Stimulated activated CD8-positive, alpha-beta memory T cell treated with anti-CD3 and anti-CD28 coated beads, Interleukin-12 subunit alpha, Interleukin-12 subunit beta, amount 100 ng/mL, for 24 hours (primary cell): Measurements from ENCODE around the gene SFXN2.

Experiments
- DNase-seq: peaks from one replicate; pipeline ENCODE4 v3.0.0-alpha.2; 2020; ENCODE audit errors: extremely low read depth

Gene SFXN2

GRCh38 chr10:102776779-102777456, 62.5 kb downstream of the SFXN2 start:
- DNase-seq = no peak

- no peak for DNase-seq
These were observed 63.4 kb downstream of the SFXN2 start for GRCh38 chr10:102777711-102778453.

GRCh38 chr10:102778781-102779180, 64.3 kb downstream of the SFXN2 start:
- no peak for DNase-seq

GRCh38 chr10:102779680-102780526, 65.5 kb downstream of the SFXN2 start:
- DNase-seq = no peak

GRCh38 chr10:102780527-102780808, 66.0 kb downstream of the SFXN2 start:
- no peak for DNase-seq

GRCh38 chr10:102781090-102781920, 66.9 kb downstream of the SFXN2 start:
- no peak for DNase-seq

- DNase-seq = no peak
These were observed 67.6 kb downstream of the SFXN2 start for GRCh38 chr10:102781921-102782557.

GRCh38 chr10:102782673-102783551, 68.5 kb downstream of the SFXN2 start:
- DNase-seq = no peak

- DNase-seq = no peak
These were observed 69.1 kb downstream of the SFXN2 start for GRCh38 chr10:102783568-102783967.

- no peak for DNase-seq
These were observed 71.4 kb downstream of the SFXN2 start for GRCh38 chr10:102785818-102786217.

GRCh38 chr10:102791754-102792395, 77.4 kb downstream of the SFXN2 start:
- DNase-seq = no peak
